ENCODE data around the gene CLIP1.

Gene CLIP1

DNA sequence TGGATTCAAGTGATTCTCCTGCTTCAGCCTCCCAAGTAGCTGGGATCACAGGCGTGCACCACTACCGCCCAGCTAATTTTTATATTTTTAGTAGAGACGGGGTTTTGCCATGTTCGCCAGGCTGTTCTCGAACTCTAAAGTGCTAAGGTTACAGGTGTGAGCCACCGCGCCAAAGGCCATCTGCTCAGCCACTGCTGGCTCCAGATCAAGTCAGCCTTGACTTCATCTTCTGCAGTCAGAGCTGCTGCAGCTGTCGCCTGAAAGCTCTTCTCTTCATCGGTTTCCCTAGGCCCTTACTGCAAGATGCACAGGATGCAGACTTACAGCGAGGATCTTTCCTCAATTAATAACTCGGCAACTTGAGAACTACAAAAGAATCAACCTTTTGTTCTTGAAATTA is 66.8 kb downstream of the CLIP1 start:
- DNase-seq (ENCODE audit: low read depth): no peak

DNA sequence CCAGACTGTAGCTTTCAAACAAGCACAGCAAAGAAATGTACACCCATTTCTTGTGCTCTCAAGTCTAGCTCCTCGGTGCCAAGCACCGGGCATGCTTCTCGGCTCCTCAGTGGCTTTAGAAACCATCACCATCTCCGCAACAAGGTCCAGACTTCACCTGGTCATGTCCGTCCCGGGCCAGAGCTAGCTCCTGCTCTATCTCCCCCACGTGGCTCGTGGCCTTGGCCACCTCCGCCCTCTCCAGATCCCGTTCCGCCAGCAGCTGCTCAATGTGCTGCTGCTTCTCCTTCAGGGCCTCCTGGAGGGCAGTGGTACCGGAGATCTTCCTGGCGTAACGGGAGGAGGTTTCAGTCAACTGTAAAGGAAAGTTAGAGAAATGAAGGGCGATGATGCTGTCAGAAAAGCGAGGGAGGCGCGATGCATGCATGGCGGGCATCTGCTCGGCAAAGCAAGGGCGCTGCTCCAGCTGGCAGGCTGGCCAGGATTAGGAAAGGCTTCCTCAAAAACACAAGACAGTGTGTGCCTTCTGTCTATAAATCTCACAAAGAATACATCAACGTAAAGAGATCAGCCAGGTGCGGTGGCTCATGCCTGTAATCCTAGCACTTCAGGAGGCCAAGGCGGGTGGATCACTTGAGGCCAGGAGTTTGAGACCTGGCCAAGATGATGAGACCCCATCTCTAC is 67.4 kb downstream of the CLIP1 start:
- no peak for DNase-seq (ENCODE audit: low read depth)

DNA sequence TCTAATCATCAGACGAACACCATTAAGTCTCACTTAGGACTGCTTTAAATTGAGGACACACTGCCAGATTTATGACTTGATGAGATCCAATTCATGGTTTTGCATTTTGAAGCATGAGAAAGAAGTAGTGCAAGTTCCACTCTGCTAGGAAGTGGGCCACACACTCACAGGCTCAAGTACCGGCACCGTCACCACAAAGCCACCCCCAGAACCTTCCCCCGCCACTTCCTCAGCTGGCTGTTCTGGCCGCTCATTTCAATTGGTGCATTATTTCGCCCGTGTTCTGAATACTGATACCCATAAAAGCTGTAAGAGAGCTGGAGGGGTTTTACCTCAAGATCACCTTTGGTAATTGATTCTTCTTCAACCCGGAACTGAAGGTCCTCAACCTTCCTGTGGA is 70.1 kb downstream of the CLIP1 start:
- no peak for DNase-seq (ENCODE audit: low read depth)

DNA sequence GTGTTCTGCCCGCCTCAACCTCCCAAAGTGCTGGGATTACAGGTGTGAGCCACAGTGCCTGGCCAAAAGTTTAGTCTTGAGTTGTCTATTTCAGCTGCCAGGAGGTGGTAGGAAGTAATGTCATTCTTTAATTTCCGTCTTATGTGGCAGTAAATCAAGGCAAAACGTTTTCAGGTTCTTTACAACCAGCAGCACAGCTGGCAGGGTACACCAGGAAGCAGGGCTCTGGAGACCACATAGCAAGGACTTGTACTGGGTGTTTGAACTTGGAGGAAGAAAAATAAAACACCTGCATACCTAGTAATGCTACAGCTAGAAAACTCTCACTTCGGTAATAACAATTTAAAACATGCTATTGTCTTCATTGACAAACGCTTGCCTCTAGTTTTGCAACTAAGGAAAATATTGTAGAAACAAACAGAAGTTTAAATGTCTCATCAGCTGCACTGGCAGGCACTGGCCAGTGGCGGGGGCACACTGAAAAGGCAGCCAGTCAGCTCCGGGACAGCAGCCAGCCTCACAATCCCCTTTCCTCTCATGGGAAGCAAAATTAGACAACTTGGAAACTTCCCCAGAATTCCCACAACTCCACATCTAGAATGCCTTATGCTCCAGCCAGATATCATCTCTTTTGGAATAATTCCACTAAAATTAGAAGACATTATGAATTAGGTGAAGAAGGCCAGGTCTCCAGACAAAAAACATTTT is 72.2 kb downstream of the CLIP1 start:
- DNase-seq (ENCODE audit: low read depth): peak; percentile 55

DNA sequence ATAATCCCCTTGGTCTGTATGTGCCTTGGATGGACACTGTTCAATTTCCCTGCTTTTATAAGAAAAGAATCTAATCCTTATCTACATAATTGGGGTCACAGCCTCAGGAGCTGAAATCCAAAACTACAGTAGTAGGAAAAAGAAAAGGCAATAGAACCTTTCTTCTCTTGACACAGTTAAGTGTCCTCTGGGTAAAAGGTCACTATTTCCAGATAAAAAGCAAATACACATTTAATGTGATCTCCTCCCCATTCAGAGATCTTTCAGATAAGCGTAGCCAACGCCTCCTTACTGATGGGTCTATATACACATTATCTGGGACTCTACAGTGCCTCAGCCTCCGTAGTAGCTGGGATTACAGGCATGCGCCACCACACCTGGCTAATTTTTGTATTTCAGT is 73.4 kb downstream of the CLIP1 start:
- no peak for DNase-seq (ENCODE audit: low read depth)

DNA sequence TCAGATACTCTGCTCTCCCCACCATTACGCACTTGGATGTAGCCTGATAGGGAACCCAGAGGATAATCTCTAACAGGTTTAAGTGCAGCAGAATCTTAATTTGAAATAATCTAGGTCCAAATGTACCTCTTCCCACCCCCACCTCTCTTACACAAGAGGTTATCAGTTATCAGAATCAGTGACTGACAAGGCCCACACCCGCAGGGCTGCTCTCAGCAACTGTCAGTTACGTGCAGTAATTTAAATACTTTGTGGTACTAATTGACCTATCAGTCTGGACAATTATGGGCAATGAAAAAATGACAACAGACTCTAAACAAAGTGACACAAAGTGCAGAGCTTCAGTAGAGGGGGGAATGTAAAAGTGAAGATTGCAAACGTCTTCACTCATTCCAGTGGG is 74.0 kb downstream of the CLIP1 start:
- no peak for DNase-seq (ENCODE audit: low read depth)

DNA sequence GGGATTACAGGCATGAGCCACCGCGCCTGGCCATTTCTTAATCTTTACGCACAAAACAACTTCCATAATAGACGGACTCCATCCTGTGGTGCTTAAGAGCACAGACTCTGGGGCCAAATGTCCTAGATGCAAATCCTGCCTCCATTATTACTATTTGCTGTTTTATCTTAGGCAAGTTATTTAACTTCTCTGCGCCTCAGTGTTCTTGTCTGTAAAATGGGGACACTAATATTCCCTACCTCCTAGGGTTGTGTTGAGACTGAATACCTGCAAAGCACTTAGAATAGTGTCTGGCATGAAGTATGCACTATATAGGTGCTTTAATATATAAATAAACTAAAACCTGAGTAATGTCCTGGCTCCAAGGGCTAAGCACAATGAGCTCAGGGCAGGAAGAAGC is 76.4 kb downstream of the CLIP1 start:
- DNase-seq (ENCODE audit: low read depth): no peak

DNA sequence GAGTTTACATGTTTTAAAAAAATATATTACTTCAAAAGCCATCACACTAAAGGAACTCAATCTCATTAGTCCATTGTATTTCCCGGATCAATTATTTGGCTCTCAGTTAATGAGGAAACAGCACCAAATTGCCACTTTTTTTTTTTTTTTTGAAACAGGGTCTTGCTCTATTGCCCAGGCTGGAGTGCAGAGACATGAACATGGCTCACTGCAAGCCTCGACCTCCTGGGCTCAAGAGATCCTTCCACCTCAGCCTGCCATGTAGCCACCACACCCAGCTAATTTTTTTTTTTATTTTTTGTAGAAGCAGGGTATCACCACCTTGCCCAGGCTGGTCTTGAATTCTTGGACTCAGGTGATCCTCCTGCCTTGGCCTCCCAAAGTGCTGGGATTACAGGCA is 77.4 kb downstream of the CLIP1 start:
- no peak for DNase-seq (ENCODE audit: low read depth)

DNA sequence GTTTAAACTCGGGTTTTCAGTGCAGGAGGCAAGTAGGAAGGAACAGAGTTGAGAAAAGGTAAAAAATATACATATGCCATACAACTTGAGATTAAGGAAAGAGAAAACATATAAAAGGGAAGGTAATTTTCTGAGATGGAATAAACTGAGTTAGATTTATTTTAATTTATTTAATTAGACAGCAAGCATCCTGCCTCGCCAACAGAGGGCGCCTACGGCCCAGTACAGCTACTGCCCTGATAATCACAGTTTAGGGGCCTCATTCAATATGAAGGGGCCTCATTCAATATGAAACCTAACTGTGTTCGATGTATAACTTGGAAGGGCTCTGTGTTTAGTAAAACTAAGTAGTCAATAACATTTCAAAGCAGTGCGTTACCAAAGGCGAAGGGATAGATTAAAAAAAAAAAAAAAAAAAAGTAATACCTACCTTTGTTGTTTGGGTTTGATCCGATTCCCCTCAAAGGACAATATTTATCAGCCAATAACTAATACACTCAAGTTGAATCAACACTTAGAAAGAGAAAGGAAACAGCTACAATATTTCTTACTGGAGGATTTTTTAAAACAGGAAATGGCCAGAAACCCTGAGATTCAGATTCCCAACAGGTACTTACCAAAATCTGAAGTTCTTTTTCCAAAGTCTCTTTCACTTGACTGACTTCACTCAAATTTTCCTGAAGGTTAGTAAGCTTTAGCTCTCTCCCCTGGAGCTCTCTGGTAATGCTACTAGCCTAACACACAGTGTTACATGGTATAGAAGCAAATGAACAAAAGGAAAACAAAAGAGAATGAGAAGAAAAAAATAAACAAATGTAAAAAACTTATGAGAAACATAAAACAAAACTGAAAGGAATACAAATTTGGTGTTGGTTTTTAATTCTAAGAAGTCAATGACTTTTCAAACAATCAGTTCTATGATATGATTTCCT is 86.2 kb downstream of the CLIP1 start:
- DNase-seq (ENCODE audit: low read depth): no peak

DNA sequence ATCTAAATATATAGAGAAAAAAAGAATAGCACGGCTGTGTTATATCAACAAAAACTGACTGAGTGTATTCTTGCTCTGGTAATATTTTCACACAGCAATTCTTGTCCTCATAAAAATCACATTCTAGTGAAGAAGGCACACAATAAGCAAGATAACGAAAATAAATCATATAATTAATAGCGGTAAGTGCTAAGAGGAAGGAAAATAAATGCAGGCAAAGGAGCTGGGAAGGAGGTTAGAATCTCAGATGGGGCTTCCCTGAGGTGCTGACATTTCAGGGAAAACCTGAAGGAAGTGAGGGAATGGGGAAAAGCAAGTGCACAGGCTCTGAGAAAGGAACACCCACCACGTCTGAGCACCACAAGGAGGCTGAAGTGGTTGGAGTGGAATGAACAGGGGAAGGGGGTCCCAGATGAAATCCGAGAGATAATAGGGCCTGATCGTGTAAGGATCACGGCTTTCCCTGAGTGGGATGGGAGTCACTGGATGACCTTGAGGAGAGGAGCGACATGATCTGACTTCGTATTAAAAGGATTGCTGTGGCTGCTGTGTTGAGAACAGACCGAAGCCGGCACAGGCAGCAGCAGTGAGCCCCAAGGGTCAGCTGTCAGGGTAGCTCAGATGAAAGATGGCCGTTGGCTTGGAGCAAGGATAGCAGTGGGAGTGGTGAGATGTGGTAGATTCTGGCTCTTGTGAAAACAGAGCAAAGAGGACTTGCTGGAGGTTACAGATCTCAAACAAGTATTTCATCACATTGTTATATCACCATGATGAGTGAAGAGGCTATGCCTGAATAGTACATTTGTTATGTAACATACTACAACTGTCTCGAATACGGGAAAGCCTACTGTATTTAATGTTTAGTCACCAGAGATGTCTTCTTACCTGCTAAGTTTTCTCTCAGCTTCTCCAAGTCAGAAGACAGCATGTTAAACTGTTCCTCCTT is 89.1 kb downstream of the CLIP1 start:
- no peak for DNase-seq (ENCODE audit: low read depth)

DNA sequence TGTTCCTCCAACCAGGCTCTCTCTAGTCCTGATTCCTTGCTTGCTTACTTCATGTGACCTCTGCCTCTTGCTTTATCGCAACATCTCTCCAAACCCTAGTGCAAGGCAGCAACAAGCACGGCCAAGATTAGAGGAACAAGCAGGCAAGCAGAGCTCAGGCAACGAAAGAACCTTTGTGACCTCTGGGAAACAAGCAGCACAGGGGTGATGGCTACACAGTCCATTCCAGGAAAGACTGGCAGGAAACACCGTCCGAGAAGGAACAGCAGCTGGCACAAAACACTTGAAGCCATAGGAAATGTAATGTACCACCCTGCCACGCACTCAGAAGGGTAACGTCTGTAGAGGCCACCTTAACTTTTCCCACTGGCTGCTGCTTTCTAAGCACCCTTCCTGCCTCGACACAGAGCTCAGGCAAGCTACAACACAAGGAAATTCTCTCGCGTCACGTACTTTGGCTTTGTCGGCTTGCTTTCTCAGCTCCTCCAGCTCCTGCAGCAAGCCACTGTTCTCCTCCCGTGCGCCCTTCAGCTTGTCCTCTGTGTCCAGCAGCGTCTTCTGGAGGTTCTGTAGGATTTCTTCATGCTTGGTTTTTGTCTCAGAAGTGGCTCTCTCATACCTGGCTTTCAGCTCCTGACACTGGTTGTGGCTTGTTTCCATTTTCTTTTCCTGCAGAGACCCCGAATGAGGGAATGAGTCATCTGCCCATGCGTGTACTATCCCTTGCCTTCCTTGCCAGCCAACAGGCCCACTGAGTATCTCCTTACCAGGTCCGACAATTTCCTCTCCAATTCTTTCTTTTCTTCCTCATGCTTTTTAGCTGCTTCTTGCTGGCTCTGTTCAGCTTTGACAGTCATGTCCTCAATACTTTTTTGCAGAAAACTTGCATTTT is 94.7 kb downstream of the CLIP1 start:
- no peak for DNase-seq (ENCODE audit: low read depth)

DNA sequence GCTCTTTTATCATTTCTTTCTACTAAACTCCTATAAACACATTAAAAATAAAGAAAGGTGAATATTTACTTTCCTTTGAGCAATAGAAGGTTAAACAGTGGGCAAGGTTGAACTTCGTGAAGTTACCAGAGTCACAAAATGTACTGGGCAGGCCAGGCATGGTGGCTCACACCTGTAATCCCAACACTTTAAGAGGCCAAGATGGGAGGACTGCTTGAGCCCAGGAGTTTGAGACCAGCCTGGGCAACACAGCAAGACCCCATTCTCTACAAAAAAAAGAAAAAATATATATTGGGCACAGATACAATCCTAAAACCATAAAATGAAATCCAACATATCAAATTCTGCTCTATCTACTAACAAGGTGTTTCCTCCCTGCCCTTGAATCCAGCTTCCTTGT is 95.5 kb downstream of the CLIP1 start:
- DNase-seq (ENCODE audit: low read depth): no peak

DNA sequence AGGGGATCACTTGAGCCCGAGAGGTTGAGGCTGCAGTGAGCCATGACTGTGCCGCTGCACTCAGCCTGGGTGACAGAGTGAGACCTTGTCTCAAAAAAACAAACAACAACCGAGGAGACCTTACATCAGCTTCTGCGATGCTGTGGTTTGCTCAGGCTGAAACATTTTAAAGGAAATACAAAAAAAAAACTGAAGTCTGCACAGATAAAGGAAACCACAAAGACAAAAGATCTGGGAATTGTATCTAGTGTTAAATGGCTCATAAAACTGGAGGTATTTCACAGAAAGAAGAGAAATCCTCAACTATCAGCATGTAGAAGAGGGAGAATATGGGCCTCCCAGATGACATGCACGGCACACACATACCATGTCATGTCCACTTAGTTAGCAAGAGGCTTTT is 95.9 kb downstream of the CLIP1 start:
- DNase-seq (ENCODE audit: low read depth): no peak

DNA sequence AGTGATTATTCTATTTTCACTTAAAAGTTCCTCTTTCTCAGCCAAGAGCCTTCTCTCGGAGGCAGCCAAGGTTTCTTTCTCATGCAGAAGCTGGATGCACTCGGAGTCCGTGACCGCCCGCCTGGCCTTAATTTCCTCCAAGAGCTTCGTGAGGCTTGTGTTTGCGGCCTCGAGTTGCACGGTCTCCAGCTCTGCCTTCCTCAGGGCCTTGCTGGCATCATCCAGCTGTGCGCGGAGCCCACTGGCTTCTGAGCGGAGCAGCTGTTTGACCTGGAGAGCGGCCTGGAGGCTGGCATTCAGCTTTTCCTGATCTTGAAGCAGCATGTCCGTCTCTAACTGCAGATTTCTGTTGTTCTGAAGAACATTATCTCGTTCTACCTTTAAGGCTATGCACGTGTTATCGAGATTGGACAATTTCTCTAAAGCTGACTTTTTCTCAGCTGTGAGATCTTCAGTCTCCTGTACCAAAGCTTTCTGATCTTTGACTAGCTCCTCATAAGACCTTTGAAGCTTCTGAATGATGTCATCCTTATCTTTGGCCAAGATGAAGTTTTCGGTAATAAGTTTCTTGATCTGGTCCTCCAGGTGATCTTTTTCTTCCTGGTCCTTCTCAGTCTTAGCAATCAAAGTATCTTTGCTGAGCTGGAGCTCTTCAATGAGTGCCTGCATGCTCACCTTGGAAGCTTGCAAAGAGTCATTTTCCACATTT is 99.0 kb downstream of the CLIP1 start:
- DNase-seq (ENCODE audit: low read depth): no peak

DNA sequence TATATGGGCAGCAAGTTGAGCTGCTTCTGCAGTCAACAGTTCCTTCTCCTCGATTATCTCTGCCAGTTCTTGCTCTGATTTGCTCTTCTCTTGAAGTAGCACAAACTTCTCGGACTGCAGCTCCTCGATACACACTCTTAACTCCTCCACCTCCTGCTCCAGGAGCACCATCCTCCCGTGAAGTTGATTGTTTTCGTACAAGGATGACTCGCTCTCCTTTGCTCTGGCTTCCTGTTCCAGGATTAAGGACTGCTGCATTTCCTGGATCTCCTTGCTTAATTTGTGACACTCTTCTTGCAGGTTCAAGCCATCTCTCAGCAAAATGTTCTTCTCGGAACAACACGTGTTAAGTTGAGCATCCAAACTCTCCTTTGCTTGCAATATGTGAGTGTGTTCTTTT is 100.0 kb downstream of the CLIP1 start:
- no peak for DNase-seq (ENCODE audit: low read depth)

DNA sequence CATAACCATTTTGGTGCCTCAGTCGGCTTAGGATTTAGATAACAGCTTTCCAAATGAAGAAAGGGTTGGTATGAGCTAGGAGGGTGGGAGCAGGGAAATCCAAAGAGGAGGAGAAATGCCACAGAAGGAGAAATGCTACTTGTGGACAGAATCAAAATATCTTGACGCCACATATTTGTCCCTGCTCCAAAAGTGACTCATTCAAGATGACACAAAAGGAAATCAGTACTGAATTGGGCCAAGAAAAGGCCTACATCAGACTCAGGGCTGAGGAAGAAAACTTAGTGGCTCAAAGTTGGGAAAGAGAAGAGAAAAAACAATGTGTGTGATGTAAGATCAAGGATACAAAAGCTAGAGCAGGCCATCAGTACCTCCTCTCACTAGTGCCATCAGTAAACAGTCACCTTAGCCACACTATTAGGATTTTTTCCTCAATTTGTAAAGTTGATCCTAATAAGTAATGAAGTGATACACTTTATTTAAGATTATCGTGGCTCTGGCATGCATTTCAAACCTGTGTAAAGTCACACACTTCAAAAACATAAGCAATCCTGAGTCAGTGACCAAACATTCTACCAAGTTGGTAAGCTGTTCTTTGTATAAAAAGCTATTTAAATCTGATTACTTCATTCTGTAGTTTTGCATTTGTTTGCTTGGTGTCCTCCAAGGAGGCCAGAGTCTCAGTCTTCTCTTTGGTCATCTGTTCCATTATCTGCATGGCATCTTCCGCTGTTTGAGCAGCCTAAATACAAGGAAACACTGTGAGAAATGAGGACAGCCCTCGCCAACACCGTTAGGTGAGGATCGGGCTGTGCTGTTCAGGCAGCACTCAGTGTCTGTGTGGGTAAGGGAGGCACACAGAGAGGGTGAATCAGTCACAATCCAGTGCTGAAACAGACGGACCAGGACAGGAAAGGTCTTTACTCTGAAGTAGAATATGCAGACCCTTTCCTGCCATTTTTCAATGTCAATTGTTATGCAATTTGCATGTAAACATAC is 103.6 kb downstream of the CLIP1 start:
- peak; percentile 58 for DNase-seq (ENCODE audit: low read depth)

DNA sequence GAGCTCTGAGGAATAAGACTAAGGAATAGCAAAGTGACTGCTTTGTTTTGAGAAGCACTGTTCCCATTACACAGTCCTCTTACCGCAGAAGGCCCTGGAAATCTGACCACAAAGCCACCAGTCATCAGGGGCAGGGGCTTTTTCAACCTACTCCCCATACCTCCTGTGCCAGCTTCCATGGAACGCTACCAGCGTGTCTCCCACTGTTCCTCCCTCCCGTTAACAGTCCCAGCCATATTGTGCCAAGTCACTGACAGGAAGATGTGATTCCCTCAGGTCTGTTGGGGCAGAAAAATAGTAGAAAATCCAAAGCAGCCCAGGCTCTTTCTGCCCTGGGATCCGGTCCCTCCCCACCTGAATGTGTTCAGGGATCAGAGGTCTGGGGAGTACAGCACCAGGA is 109.5 kb downstream of the CLIP1 start:
- DNase-seq (ENCODE audit: low read depth): no peak

DNA sequence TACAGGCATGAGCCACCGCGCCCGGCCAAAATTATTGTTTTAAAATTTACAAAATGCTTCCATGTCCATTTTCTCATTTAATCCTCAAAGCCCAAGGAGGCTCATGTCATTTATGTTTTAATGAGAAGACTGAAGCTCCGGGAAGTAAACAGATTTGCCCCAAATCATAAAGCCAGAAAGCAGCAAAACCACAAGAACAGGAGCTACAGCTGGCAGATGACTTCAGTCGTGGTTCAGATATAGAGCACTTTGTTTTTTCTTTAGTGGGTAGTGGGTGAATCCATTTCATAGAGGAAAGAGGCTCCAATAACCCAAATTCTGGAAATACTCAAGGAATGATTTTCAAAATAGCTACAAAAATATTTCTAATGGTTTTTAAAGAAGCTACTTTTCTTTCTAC is 110.8 kb downstream of the CLIP1 start:
- no peak for DNase-seq (ENCODE audit: low read depth)
